Left renal cortex interstitium (tissue), 4 donors: ENCODE results near the gene PTGES3. TPM values are rescaled to one million over a fixed set of nuclear protein-coding genes. Genes with fewer than 3 reads are reported as not detected.

Experiments used
- DNase-seq, 4 donors: peaks; one replicate each; pipeline ENCODE4 v3.0.0-alpha.2; 2013; ENCODE audit warnings: low read depth in 4 of 4, low spot score in 2 of 4, missing footprints in 1 of 4
- polyA plus RNA-seq, 4 donors: library from polyadenylated mRNA; unstranded; fragments of 120-200 nt; gene quantifications; one replicate each; pipeline ENCODE4 v1.2.1, GENCODE V29; 2013; ENCODE audit not compliant: insufficient read length in 4 of 4

Gene PTGES3
- polyA plus RNA-seq, 4 donors: 267 to 334 (median 321) TPM

- no peak for DNase-seq
Measured at GRCh38 chr12:56631790-56632700, 56.0 kb downstream of the PTGES3 start.

GRCh38 chr12:56630180-56630632 is 57.9 kb downstream of the PTGES3 start, which contains the start of gene BAZ2A:
Gene BAZ2A, minus strand, starts transcription at chr12:56630326. Its CDS starts 12,796 bp downstream, at chr12:56617530.
- DNase-seq: no peak

DNA sequence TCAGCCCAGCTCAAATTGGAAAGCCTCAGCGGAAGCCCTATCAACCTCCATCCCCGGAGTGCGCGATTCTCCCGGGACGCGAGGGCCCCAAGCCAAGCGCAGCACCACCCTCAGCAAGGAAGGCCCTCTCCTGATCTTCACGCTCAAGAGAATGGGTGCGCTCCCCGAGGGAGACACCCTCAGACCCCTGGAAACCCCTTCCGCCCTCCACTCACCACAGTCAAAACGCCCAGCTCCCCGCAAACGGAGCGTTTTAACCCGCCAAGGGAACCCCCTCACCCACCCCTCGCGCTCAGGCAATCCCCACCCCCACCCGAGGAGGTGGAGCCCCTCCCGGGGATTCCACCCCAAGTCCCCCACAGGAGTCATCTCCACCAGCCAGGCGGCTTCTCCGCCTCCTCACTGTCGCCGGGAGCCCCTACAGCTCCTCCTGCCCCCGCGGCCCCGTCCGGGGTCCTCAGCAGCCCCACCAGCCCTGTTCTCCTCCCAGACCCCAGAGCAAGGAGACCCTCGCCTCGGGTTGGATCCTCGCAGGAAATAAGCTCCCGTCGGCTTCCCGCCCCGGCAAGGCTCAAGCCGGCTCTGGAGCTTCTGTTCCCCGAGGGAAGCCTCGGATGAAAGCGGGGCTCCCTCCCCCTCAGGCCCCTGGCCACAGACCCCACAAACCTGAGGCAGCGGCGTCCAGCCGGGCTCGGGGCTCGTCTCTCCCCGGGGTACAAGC is 58.5 kb downstream of the PTGES3 start:
- DNase-seq: no peak

DNA sequence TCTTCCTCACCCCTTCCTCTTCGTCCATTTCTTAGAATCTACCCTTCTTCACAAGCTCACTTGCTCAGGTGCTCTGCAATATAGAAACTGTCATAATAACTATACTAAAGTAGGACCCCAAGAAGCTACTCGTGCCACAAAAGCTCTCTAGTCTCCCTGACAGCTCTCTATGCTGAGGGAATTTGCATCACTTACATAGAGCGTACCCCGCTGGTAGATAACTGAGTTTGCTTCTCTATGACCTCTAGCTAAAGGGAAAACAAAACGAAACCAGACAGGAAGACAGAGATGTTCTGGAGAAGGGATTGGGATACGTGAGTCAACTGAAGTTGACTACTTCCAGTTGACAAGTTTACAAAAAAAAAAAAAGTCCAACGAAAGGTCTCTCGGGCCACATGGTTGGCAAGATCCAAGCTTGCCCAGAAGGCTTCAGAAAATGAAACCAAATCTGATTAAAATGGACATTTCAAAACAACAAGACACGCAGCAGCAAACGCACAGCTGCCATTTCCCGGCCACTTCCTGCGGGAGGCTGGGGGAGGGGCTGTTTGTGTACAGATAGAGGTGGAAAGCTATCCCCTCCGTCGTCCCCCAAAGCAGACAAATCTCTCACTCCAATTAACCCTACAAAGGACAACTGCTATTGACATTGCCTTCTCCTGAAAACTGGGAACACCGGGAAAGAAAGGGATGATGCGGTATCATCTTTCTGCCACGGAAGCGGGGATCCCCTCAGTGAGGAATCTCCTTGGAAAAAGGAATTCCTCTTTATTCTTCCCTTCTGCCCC is 59.2 kb downstream of the PTGES3 start:
- no peak for DNase-seq

DNA sequence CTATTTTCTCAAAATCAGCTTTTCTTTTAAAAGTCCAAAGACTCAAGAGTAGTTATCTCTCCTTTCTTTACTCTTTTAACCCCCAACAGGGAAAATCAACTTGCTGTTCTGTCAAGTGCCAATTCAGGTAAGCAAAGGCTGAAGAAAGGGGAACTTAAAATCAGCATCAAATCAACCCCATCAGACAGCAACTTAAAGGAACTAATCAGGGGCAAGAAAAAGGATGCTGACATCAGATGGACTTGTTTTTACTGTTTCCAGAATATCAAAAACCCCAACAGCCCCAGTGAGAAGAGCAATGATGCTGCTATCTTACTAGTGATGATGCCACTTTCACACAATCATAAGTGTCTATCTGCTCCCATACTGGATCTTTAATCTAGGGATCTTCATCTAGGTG is 61.4 kb downstream of the PTGES3 start:
- no peak for DNase-seq

- no peak for DNase-seq
Measured at GRCh38 chr12:56622535-56622934, 65.5 kb downstream of the PTGES3 start.

- no peak for DNase-seq
Measured at GRCh38 chr12:56616925-56617324, 71.2 kb downstream of the PTGES3 start.

DNA sequence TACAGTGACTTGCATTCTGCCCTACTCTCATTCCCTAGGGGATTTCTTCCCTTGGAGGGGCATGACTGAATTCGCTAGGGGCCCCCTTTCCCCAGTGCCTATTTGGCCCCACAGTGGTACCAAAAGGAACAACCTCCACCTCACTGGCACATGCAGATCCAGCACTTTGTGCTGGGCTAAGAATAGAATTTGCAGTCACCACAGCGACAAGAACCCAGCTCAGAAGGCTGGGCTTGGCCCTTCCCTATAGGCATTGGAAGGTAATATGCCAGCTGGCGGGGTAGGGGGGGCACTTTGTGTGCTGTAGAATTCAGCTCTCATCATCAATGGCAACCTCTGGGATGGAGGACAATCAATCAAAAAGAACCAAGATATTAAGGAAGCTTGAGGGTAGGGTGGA is 71.8 kb downstream of the PTGES3 start:
- DNase-seq: no peak

- no peak for DNase-seq
Measured at GRCh38 chr12:56614627-56615026, 73.5 kb downstream of the PTGES3 start.

Other genes starting within 250 kb of the PTGES3 start
- gene TIMELESS, start 238.9 kb downstream of the PTGES3 start, polyA plus RNA-seq: 10 to 100 TPM; 30.4 to 45.3 (median 40.8) TPM
- gene MIP, start 233.6 kb downstream of the PTGES3 start, polyA plus RNA-seq: under 1 TPM in 3 of 4 donors, not detected in 1; 0.11 to 0.38 (median 0.21) TPM
- gene SPRYD4, start 219.7 kb downstream of the PTGES3 start, polyA plus RNA-seq: 1 to 10 TPM; 3.4 to 7.4 (median 5.1) TPM
- 1 to 10 TPM; 1.2 to 3.0 (median 2.1) TPM for gene GLS2, start 200.1 kb downstream of the PTGES3 start, polyA plus RNA-seq
- gene RBMS2, start 166.5 kb downstream of the PTGES3 start, polyA plus RNA-seq: 10 to 100 TPM; 34.6 to 47.2 (median 39.0) TPM
- 100 to 1,000 TPM in 1 of 4 donors, 10 to 100 TPM in 3; 62.3 to 124 (median 80.5) TPM for gene BAZ2A, start 58.0 kb downstream of the PTGES3 start, polyA plus RNA-seq
- gene ATP5F1B, start 42.3 kb downstream of the PTGES3 start, polyA plus RNA-seq: 1,000 to 10,000 TPM in 2 of 4 donors, 100 to 1,000 TPM in 2; 822 to 1,339 (median 1,003) TPM
- gene NACA, start 37.0 kb upstream of the PTGES3 start, polyA plus RNA-seq: 1,000 to 10,000 TPM; 1,848 to 2,606 (median 2,088) TPM
- 10 to 100 TPM; 17.4 to 21.6 (median 19.7) TPM for gene PRIM1, start 64.0 kb upstream of the PTGES3 start, polyA plus RNA-seq
- gene HSD17B6, start 75.0 kb upstream of the PTGES3 start, polyA plus RNA-seq: 1 to 10 TPM in 1 of 4 donors, under 1 TPM in 3; 0.51 to 1.1 (median 0.98) TPM
- gene SDR9C7, start 246.1 kb upstream of the PTGES3 start, polyA plus RNA-seq: under 1 TPM; 0.10 to 0.53 (median 0.14) TPM